CD14-positive monocyte (primary cell): ENCODE measurements around the gene SAMHD1. TPM values are rescaled to one million over a fixed set of nuclear protein-coding genes. Genes with fewer than 3 reads are reported as not detected.

Experiments used
- DNase-seq, 3 donors: peaks; one replicate each; pipeline ENCODE4 v3.0.0-alpha.2; 2011 to 2022
- H2AFZ ChIP-seq: 2 replicates; pipeline ENCODE4 v1.6.0; 2012; ENCODE audit warnings: mild to moderate bottlenecking, low read depth, low read length, inconsistent platforms; ENCODE audit not compliant: insufficient read depth, poor library complexity, severe bottlenecking
- H3K27ac ChIP-seq, 2 donors: 1 replicate in 1 of 2; 2 replicates in 1 of 2; pipeline ENCODE4 v1.5.1; 2012 to 2013; ENCODE audit warnings: low read length in 2 of 2, control low read depth in 1 of 2, inconsistent platforms in 1 of 2, low read depth in 1 of 2, mild to moderate bottlenecking in 1 of 2
- H3K27me3 ChIP-seq, 2 donors: one replicate each; pipeline versions ENCODE4 v1.6.0 to v1.6.1; 2011 to 2013; ENCODE audit warnings: low read length in 2 of 2; ENCODE audit not compliant: control insufficient read depth in 2 of 2, insufficient read depth in 2 of 2
- H3K36me3 ChIP-seq, 2 donors: replicated peaks in 1 of 2; 1 replicate in 1 of 2; 2 replicates in 1 of 2; pipeline versions ENCODE4 v1.5.1 to v1.6.1; 2012 to 2013; ENCODE audit warnings: low read length in 2 of 2, control low read depth in 1 of 2, inconsistent platforms in 1 of 2, mild to moderate bottlenecking in 1 of 2; ENCODE audit not compliant: insufficient read depth in 2 of 2, control insufficient read depth in 1 of 2
- H3K4me1 ChIP-seq, 2 donors: 1 replicate in 1 of 2; 2 replicates in 1 of 2; pipeline versions ENCODE4 v1.5.1 to v1.6.1; 2012 to 2013; ENCODE audit warnings: low read length in 2 of 2, control low read depth in 1 of 2, inconsistent platforms in 1 of 2, mild to moderate bottlenecking in 1 of 2, moderate library complexity in 1 of 2; ENCODE audit not compliant: insufficient read depth in 2 of 2, control insufficient read depth in 1 of 2
- H3K4me2 ChIP-seq: replicated peaks from 2 replicates; pipeline ENCODE3; 2012; ENCODE audit warnings: low read length, moderate library complexity, mild to moderate bottlenecking; ENCODE audit not compliant: poor library complexity, severe bottlenecking; ENCODE audit errors: extremely low read depth
- H3K4me3 ChIP-seq, 3 experiments: fragments of 200-600 bp in 1 of 3; sonication (generic) in 1 of 3; replicated peaks in 1 of 3; 1 replicate in 2 of 3; 2 replicates in 1 of 3; pipeline ENCODE4 v1.5.1; 2011 to 2013; ENCODE audit warnings: low read length in 3 of 3, mild to moderate bottlenecking in 3 of 3, control low read depth in 2 of 3, low read depth in 2 of 3, inconsistent platforms in 1 of 3, moderate library complexity in 1 of 3
- H3K79me2 ChIP-seq: 2 replicates; pipeline ENCODE4 v1.6.0; 2012; ENCODE audit warnings: mild to moderate bottlenecking, control low read depth, inconsistent platforms, low read length, moderate library complexity; ENCODE audit not compliant: insufficient read depth
- H3K9ac ChIP-seq: 2 replicates; pipeline ENCODE4 v1.6.0; 2017; ENCODE audit warnings: low read length, mild to moderate bottlenecking; ENCODE audit not compliant: insufficient read depth, poor library complexity, severe bottlenecking
- H3K9me3 ChIP-seq, 2 donors: replicated peaks in 1 of 2; 1 replicate in 1 of 2; 2 replicates in 1 of 2; pipeline versions ENCODE4 v1.5.1 to v1.6.1; 2012 to 2013; ENCODE audit warnings: low read length in 2 of 2, control low read depth in 1 of 2; ENCODE audit not compliant: control insufficient read depth in 1 of 2, insufficient read depth in 1 of 2
- H4K20me1 ChIP-seq: 2 replicates; pipeline ENCODE4 v1.6.0; 2012; ENCODE audit warnings: mild to moderate bottlenecking, low read length, control low read depth, moderate library complexity; ENCODE audit not compliant: insufficient read depth
- H3K27ac Mint-ChIP-seq, 7 donors: one replicate each; pipeline ENCODE4 v1.8.0; 2020; ENCODE audit warnings: mild to moderate bottlenecking in 7 of 7, mixed read lengths in 7 of 7, moderate library complexity in 6 of 7, inconsistent platforms in 2 of 7
- H3K27me3 Mint-ChIP-seq, 3 donors: one replicate each; pipeline ENCODE4 v1.8.0; 2021 to 2022; ENCODE audit warnings: low read depth in 3 of 3, mild to moderate bottlenecking in 3 of 3, mixed read lengths in 3 of 3, moderate library complexity in 3 of 3, inconsistent platforms in 1 of 3
- H3K36me3 Mint-ChIP-seq, 2 donors: one replicate each; pipeline ENCODE4 v1.8.0; 2020; ENCODE audit warnings: mixed read lengths in 2 of 2, inconsistent platforms in 1 of 2, mild to moderate bottlenecking in 1 of 2
- H3K4me1 Mint-ChIP-seq: one replicate; pipeline ENCODE4 v1.8.0; 2020; ENCODE audit warnings: mild to moderate bottlenecking, mixed read lengths
- H3K4me3 Mint-ChIP-seq, 2 donors: one replicate each; pipeline ENCODE4 v1.8.0; 2020; ENCODE audit warnings: mild to moderate bottlenecking in 2 of 2, mixed read lengths in 2 of 2, moderate library complexity in 1 of 2
- H3K9me3 Mint-ChIP-seq, 7 donors: one replicate each; pipeline ENCODE4 v1.8.0; 2020 to 2022; ENCODE audit warnings: mixed read lengths in 7 of 7, mild to moderate bottlenecking in 6 of 7, moderate library complexity in 6 of 7, inconsistent platforms in 2 of 7
- CTCF ChIP-seq: fragments of 200-600 bp; IDR thresholded peaks from one replicate; pipeline ENCODE4 v1.8.0; 2022; ENCODE audit warnings: antibody characterized with exemption, mild to moderate bottlenecking
- WGBS: methylation state at CpG from one replicate; pipeline ENCODE4 v1.1.5; 2013; ENCODE audit warnings: missing lambda C conversion rate; ENCODE audit not compliant: insufficient coverage; 5-methylcytosine and 5-hydroxymethylcytosine counted together
- intact Hi-C, 2 donors: fragments of 100-400 bp; cut with micrococcal nuclease; formaldehyde crosslinking; loops; one replicate each; pipeline versions ENCODE4 v1.15.0 to v1.15.1; 2023
- polyA plus RNA-seq, 3 donors: library from polyadenylated mRNA; depleted of rRNA in 1 of 3; unstranded in 2 of 3; stranded (reverse) in 1 of 3; fragments of 300-500 nt in 2 of 3; fragments of >200 nt in 1 of 3; fragmentation: Illumina TruSeq in 2 of 3; gene quantifications; 1 replicate in 2 of 3; 2 replicates in 1 of 3; pipeline ENCODE4 v1.2.3, GENCODE V29; 2012 to 2021

SAMHD1 gene
- polyA plus RNA-seq, 3 donors: 232 to 796 (median 590) TPM

DNA sequence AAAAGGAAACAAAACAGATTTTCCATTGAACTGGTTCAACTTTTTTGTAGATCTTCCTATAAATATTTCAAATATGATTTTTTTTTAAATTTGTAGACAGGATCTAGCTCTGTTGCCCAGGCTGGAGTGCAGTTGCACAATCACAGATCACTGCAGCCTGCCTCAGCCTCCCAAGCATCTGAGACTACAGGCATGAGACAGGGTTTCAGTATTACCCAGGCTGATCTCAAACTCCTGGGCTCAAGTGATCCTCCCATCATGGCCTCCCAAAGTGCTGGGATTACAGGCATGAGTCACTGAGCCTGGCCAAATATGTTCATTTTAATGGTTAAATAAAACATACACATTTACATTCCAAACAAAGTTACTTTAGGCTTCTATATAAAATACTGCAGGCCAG, 33.6 kb downstream of the SAMHD1 start:
- H3K36me3 ChIP-seq: peaks cover 90 to 98% of the 10 kb centered on the region in 2 donors
- Mint-ChIP-seq H3K9me3 (no peaks in the 10 kb centered on the region), H3K36me3 (peaks cover 62 to 94% of the 10 kb centered on the region in 2 donors), H3K27me3 (no peaks in the 10 kb centered on the region), H3K4me3 (no peak overlapping the region), H3K27ac (peak overlapping the region in 1 of 7 donors; percentile 35), H3K4me1 (no peaks in the 10 kb centered on the region)
- H4K20me1 ChIP-seq: peaks cover 100% of the 10 kb centered on the region
- no peak for DNase-seq
- H3K9ac ChIP-seq: no peak overlapping the region
- no peaks in the 10 kb centered on the region for H3K9me3 ChIP-seq
- no peak overlapping the region for H3K4me2 ChIP-seq
- H2AFZ ChIP-seq: no peak overlapping the region
- peaks cover 93% of the 10 kb centered on the region for H3K79me2 ChIP-seq
- intact Hi-C loops: loop anchor here in 1 of 2 donors (10.0 kb wide), 1 partner anchor 1203 kb away; no protein-coding TSS in a partner anchor
- no peak overlapping the region for H3K27ac ChIP-seq
- H3K4me3 ChIP-seq: no peak overlapping the region
- TF ChIP-seq CTCF: no peak
- no peaks in the 10 kb centered on the region for H3K27me3 ChIP-seq
- H3K4me1 ChIP-seq: no peaks in the 10 kb centered on the region

- no peak overlapping the region for H3K4me2 ChIP-seq
- H3K27me3 Mint-ChIP-seq: no peaks in the 10 kb centered on the region
- no peak overlapping the region for H3K4me3 ChIP-seq
- H3K4me1 ChIP-seq: no peaks in the 10 kb centered on the region
- peaks cover 63 to 94% of the 10 kb centered on the region in 2 donors for H3K36me3 Mint-ChIP-seq
- no peak overlapping the region for H2AFZ ChIP-seq
- WGBS: 100% methylated on average over 2 of the region's 6 CpGs
- H3K4me3 Mint-ChIP-seq: no peak overlapping the region
- peaks cover 100% of the 10 kb centered on the region for H4K20me1 ChIP-seq
- intact Hi-C loops: loop anchor here in 1 of 2 donors (10.0 kb wide), 1 partner anchor 1202 kb away; no protein-coding TSS in a partner anchor
- H3K79me2 ChIP-seq: peaks cover 93% of the 10 kb centered on the region
- no peak overlapping the region for H3K27ac Mint-ChIP-seq
- H3K9me3 Mint-ChIP-seq: no peaks in the 10 kb centered on the region
- TF ChIP-seq CTCF: no peak
- no peak for DNase-seq
- no peaks in the 10 kb centered on the region for H3K27me3 ChIP-seq
- H3K27ac ChIP-seq: no peak overlapping the region
- no peaks in the 10 kb centered on the region for H3K4me1 Mint-ChIP-seq
- peaks cover 87 to 98% of the 10 kb centered on the region in 2 donors for H3K36me3 ChIP-seq
- H3K9me3 ChIP-seq: no peaks in the 10 kb centered on the region
- no peak overlapping the region for H3K9ac ChIP-seq
Measured at GRCh38 chr20:36917240-36917639, 34.3 kb downstream of the SAMHD1 start.
